ENCODE data around the gene SLC16A10. TPM values are rescaled to one million over a fixed set of nuclear protein-coding genes. Genes with fewer than 3 reads are reported as not detected.
"Not testable (repeated sequence)": the region's sequence is repeated elsewhere in the genome, so short reads cannot be mapped to it uniquely, and the experiment has no call there.

The SLC16A10 gene
- total RNA-seq, 4 donors from 2014 or later: 1.1 to 70.5 (median 19.6) TPM

- ATAC-seq (ENCODE audit: low FRiP score): no peak
- TF ChIP-seq, protein P1, sequence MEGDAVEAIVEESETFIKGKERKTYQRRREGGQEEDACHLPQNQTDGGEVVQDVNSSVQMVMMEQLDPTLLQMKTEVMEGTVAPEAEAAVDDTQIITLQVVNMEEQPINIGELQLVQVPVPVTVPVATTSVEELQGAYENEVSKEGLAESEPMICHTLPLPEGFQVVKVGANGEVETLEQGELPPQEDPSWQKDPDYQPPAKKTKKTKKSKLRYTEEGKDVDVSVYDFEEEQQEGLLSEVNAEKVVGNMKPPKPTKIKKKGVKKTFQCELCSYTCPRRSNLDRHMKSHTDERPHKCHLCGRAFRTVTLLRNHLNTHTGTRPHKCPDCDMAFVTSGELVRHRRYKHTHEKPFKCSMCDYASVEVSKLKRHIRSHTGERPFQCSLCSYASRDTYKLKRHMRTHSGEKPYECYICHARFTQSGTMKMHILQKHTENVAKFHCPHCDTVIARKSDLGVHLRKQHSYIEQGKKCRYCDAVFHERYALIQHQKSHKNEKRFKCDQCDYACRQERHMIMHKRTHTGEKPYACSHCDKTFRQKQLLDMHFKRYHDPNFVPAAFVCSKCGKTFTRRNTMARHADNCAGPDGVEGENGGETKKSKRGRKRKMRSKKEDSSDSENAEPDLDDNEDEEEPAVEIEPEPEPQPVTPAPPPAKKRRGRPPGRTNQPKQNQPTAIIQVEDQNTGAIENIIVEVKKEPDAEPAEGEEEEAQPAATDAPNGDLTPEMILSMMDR (IDR thresholded peaks at IDR 0.05): no peak
- no peak for DNase-seq (ENCODE audit: low spot score)
These were observed 31.5 kb downstream of the SLC16A10 start for GRCh38 chr6:111118826-111119225.

GRCh38 chr6:111119571-111120329 is 32.4 kb downstream of the SLC16A10 start:
- ATAC-seq (ENCODE audit: low FRiP score) (no peak), DNase-seq (ENCODE audit: low spot score) (no peak)
- TF ChIP-seq, protein P1 (IDR thresholded peaks at IDR 0.05): no peak

- ATAC-seq (ENCODE audit: low FRiP score) (no peak), DNase-seq (ENCODE audit: low spot score) (no peak)
- TF ChIP-seq, protein P1 (IDR thresholded peaks at IDR 0.05): no peak
These were observed 34.6 kb downstream of the SLC16A10 start for GRCh38 chr6:111121789-111122350.

DNA sequence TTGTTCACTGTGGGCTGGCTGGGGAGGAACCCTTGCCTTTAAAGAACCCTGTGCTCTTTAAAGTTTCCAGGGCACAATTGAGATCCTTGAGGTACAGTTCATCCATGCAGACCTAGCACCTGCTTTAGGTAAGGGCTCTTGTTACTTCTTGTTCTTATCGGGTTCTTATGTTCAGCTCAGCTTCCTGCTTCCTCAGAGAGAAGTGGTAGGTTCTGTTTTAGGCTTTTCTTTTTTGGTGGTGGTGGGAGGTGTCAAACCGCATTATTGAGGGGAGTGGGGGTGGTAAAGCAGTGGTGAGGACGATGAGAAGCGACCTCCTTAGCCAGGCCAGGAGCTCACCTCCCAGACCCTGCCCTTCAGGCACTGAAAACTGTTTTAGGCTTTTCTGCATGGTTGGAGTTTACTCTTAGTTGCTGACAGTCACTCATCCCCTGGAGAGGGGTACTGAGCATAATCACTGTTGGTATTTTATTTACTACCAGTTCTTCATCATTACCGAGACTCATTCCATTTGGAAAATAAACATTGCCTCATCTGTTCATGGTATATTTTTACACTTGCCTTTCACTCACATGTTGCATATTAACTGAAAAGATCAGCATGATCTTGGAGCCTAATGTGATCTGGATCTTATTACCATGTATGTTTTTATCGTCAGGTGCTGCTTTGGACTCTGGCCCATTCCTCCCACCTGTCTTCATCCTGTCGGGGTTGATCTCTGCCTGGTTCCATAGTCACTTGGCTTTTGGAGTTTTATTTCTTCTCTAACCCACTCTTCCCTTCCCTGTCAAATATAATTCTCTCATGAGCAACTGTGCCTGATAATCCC is 35.4 kb downstream of the SLC16A10 start:
- TF ChIP-seq, protein P1 (IDR thresholded peaks at IDR 0.05): no peak
- no peak for ATAC-seq (ENCODE audit: low FRiP score)

DNA sequence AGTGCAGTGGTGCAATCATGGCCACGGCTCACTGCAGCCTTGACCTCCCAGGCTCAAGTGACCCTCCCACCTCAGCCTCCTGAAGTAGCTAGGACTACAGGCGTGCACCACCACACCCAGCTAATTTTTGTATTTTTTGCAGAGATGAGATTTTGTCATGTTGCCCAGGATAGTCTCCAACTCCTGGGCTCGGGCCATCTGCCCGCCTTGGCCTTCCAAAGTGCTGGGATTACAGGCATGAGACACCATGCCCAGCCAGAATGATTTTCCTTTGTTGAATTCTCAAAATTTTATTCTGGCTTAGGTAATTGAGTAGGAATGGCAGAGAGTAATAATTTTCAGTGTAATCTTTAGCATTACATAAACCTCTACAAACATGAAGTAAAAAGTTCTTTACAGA is 37.1 kb downstream of the SLC16A10 start:
- TF ChIP-seq, protein P1 (IDR thresholded peaks at IDR 0.05): no peak
- DNase-seq (ENCODE audit: low spot score) (no peak), ATAC-seq (ENCODE audit: low FRiP score) (no peak)

More for the DNA sequence above, 35.4 kb downstream of the SLC16A10 start:
- no peak for DNase-seq (ENCODE audit: low spot score)

- ATAC-seq (ENCODE audit: low FRiP score) (no peak), DNase-seq (ENCODE audit: low spot score) (no peak)
- TF ChIP-seq, protein P1 (IDR thresholded peaks at IDR 0.05): no peak
These were observed 41.7 kb downstream of the SLC16A10 start for GRCh38 chr6:111129013-111129412.

DNA sequence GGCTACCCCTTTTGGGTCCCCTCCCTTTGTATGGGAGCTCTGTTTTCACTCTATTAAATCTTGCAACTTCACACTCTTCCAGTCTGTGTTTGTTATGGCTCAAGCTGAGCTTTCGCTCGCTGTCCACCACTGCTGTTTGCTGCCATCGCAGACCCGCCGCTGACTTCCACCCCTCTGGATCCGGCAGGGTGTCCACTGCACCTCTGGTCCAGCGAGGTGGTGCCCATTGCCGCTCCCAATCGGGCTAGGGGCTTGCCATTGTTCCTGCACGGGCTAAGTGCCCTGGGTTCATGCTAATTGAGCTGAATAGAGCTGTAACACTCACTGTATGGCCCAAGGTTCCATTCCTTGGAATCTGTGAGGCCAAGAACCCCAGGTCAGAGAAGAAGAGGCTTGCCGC is 43.7 kb downstream of the SLC16A10 start:
- ATAC-seq (ENCODE audit: low FRiP score); DNase-seq (ENCODE audit: low spot score): not testable (repeated sequence)

DNA sequence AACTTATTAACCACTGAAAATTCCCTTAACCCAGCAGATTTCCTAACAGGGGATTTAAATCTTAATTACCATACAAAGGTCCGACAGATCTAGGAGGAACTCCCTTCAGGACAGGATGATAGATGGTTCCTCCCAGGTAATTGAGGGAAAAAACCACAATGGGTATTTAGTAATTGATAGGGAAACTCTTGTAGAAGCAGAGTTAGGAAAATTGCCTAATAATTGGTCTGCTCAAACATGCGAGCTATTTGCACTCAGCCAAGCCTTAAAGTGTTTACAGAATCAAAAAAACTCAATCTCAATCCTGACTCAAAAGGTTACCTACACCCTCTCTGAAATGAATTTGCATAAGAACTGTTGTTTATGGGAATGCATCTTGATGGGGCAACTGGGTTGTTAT is 45.4 kb downstream of the SLC16A10 start:
- not testable (repeated sequence) for ATAC-seq (ENCODE audit: low FRiP score); DNase-seq (ENCODE audit: low spot score)

DNA sequence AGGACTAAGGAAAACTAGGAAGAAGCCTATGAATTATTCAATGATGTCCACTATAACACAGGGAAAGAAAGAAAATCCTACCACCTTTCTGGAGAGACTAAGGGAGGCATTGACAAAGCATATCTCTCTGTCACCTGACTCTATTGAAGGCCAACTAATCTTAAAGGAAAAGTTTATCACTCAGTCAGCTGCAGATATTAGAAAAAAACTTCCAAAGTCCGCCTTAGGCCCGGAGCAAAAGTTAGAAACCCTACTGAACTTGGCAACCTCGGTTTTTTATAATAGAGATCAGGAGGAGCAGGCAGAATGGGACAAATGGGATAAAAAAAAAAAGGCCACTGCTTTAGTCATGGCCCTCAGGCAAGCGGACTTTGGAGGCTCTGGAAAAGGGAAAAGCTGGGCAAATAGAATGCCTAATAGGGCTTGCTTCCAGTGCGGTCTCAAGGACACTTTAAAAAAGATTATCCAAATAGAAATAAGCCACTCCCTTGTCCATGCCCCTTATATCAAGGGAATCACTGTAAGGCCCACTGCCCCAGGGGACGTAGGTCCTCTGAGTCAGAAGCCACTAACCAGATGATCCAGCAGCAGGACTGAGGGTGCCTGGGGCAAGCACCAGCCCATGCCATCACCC is 47.0 kb downstream of the SLC16A10 start:
- DNase-seq (ENCODE audit: low spot score); ATAC-seq (ENCODE audit: low FRiP score): not testable (repeated sequence)

DNA sequence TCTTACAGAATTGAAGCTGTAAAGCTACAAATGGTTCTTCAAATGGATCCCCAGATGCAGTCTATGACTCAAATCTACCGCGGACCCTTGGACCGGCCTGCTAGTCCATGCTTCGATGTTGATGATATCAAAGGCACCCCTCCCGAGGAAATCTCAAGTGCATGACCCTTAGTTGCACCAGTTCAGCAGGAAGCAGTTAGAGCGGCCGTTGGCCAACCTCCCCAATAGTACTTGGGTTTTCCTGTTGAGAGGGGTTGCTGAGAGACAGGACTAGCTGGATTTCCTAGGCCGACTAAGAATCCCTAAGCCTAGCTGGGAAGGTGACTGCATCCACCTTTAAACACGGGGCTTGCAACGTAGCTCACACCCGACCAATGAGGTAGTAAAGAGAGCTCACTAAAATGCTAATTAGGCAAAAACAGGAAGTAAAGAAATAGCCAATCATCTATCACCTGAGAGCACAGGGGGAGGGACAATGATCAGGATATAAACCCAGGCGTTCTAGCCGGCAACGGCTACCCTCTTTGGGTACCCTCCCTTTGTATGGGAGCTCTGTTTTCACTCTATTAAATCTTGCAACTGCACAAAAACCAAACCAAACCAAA is 50.3 kb downstream of the SLC16A10 start:
- not testable (repeated sequence) for DNase-seq (ENCODE audit: low spot score); ATAC-seq (ENCODE audit: low FRiP score)
